ENCODE data around the gene EDN1. TPM values are rescaled to one million over a fixed set of nuclear protein-coding genes. Genes with fewer than 3 reads are reported as not detected.

The EDN1 gene
- total and polyA plus RNA-seq, 3 donors from 2014 or later, result 6.4 to 18.4 (median 12.8) TPM

DNA sequence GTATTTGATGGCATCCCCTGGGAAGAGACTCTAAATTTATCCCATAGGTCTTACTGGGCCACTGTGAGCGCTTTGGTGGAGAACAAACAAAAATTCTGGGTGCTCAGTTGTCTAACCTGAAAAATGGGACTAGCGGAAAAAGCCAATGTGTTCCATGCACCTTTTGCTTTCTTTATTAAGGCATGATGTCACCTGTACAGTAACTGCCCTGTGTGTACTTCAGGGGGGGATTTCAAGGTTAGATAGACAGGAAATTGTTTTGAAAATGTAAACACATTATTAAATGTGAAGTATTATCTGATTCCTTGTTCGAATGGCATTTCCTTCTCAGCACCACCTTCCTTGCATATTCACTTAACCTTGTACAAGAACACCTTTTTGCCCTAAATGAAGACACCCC lies 1.2 kb upstream of the EDN1 start:
- Histone ChIP-seq H3K36me3 (ENCODE audit: low read depth, missing control alignments) (no peaks in the 10 kb centered on the region), H3K4me1 (peaks cover 4% of the 10 kb centered on the region), H3K27me3 (no peaks in the 10 kb centered on the region), H3K27ac (peak overlapping the region; percentile 48 to 58), H3K9me3 (no peaks in the 10 kb centered on the region), H3K4me3 (peak overlapping the region in 1 of 2 donors; percentile 63)
- intact Hi-C loops (cut with DNase I; ENCODE audit: low total_unique reads), result no loop called here
- TF ChIP-seq, protein P1, sequence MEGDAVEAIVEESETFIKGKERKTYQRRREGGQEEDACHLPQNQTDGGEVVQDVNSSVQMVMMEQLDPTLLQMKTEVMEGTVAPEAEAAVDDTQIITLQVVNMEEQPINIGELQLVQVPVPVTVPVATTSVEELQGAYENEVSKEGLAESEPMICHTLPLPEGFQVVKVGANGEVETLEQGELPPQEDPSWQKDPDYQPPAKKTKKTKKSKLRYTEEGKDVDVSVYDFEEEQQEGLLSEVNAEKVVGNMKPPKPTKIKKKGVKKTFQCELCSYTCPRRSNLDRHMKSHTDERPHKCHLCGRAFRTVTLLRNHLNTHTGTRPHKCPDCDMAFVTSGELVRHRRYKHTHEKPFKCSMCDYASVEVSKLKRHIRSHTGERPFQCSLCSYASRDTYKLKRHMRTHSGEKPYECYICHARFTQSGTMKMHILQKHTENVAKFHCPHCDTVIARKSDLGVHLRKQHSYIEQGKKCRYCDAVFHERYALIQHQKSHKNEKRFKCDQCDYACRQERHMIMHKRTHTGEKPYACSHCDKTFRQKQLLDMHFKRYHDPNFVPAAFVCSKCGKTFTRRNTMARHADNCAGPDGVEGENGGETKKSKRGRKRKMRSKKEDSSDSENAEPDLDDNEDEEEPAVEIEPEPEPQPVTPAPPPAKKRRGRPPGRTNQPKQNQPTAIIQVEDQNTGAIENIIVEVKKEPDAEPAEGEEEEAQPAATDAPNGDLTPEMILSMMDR (IDR thresholded peaks at IDR 0.05), result no peak
- TF ChIP-seq POLR2A (IDR thresholded peaks at IDR 0.05), result no peak
- WGBS, 2 donors, result 43 to 60% methylated on average over 3 of the region's 3 CpGs
- DNase-seq, result no peak

GRCh38 chr6:12289365-12289919 lies 719 bp upstream of the EDN1 start:
- WGBS, 2 donors, result 4 to 5% methylated on average over 13 of the region's 13 CpGs
- no peaks in the 10 kb centered on the region for H3K9me3 ChIP-seq
- peak overlapping the region; percentile 58 to 59 for H3K27ac ChIP-seq
- H3K4me1 ChIP-seq, result peaks cover 4% of the 10 kb centered on the region
- intact Hi-C loops (cut with DNase I; ENCODE audit: low total_unique reads), result no loop called here
- peak; percentile 80 for DNase-seq
- H3K36me3 ChIP-seq (ENCODE audit: low read depth, missing control alignments), result no peaks in the 10 kb centered on the region
- H3K4me3 ChIP-seq, result peak overlapping the region; percentile 29 to 63
- H3K27me3 ChIP-seq, result no peaks in the 10 kb centered on the region
- TF ChIP-seq, protein P1 (IDR thresholded peaks at IDR 0.05), result peak; percentile 71 to 81 (median 79)
- no peak for TF ChIP-seq POLR2A (IDR thresholded peaks at IDR 0.05)

DNA sequence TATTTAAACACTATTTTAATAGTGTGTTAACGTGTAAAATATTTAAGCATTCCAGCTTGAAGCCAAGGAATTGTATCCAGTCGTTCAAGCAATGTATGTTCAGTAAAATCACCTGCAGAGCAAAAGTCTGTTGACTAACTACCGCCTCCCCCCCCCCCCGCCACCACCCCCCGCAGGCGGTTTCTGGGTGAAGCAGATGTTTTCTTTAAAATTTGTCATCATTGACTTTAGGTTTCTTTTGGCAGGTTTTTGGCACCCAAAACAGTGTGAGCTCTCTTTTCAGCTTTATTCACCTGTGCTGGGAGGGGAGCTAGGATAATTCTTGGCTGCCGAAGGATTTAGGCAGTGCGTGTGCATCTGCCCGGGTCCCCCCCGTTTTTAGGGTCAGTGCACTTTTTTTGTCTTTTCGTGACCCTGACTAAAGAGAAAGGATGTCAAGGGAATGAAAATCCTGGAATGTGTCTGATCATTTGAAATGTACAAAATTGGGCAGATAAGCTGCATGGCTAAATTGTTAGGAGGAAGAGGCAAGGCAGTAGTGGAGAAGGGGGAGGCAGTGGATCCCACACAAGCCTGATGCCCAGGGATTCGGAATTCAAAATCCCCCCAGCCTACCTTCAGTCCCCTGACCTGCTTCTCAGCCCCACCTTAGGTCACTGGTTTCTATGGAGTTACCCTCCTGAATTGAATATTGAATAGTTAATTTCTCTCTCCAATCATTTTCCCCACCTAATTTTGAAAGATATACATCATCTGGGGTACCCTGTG lies 1.1 kb downstream of the EDN1 start:
- peak overlapping the region; percentile 29 to 63 for H3K4me3 ChIP-seq
- no peaks in the 10 kb centered on the region for H3K27me3 ChIP-seq
- DNase-seq, result no peak
- peaks cover 4% of the 10 kb centered on the region for H3K4me1 ChIP-seq
- intact Hi-C loops (cut with DNase I; ENCODE audit: low total_unique reads), result no loop called here
- 12 to 20% methylated on average over 11 to 12 of the region's 12 CpGs for WGBS, 2 donors
- TF ChIP-seq, protein P1 (IDR thresholded peaks at IDR 0.05), result no peak
- TF ChIP-seq POLR2A (IDR thresholded peaks at IDR 0.05), result no peak
- H3K9me3 ChIP-seq, result no peaks in the 10 kb centered on the region
- H3K36me3 ChIP-seq (ENCODE audit: low read depth, missing control alignments), result no peaks in the 10 kb centered on the region
- peak overlapping the region; percentile 41 to 51 for H3K27ac ChIP-seq

GRCh38 chr6:12291839-12292604 lies 1.9 kb downstream of the EDN1 start:
- WGBS, 2 donors, result 20 to 37% methylated on average over 15 of the region's 15 CpGs
- intact Hi-C loops (cut with DNase I; ENCODE audit: low total_unique reads), result no loop called here
- no peaks in the 10 kb centered on the region for H3K9me3 ChIP-seq
- no peaks in the 10 kb centered on the region for H3K27me3 ChIP-seq
- H3K27ac ChIP-seq, result peak overlapping the region in 1 of 2 donors; percentile 51
- H3K4me3 ChIP-seq, result peak overlapping the region in 1 of 2 donors; percentile 63
- no peak for DNase-seq
- TF ChIP-seq, protein P1 (IDR thresholded peaks at IDR 0.05), result no peak
- no peak for TF ChIP-seq POLR2A (IDR thresholded peaks at IDR 0.05)
- H3K36me3 ChIP-seq (ENCODE audit: low read depth, missing control alignments), result no peaks in the 10 kb centered on the region
- H3K4me1 ChIP-seq, result peaks cover 4% of the 10 kb centered on the region

All from testis (tissue), 3 donors.